Heart left ventricle (tissue), 16 donors: ENCODE measurements around the gene FAU. TPM values are rescaled to one million over a fixed set of nuclear protein-coding genes. Genes with fewer than 3 reads are reported as not detected.
A peak's percentile ranks its signal among the peaks of the same experiment; 100 is the strongest.

ENCODE experiments used
- ATAC-seq, 4 donors: fragments of 200-7000 bp; cut with Tn5 transposase; one replicate each; pipeline ENCODE4 v1.9.1; 2020 to 2022; ENCODE audit warnings: moderate library complexity in 4 of 4, mild to moderate bottlenecking in 3 of 4, moderate number of reproducible peaks in 1 of 4
- DNase-seq, 5 donors: peaks; one replicate each; pipeline ENCODE4 v3.0.0-alpha.2; 2020
- H3K27ac ChIP-seq, 12 donors: fragments of 200-600 bp; sonication (generic) in 4 of 12; one replicate each; pipeline versions ENCODE4 v1.5.0 to v1.8.0; 2016 to 2022; ENCODE audit warnings: mild to moderate bottlenecking in 2 of 12
- H3K27me3 ChIP-seq, 9 donors: fragments of 200-600 bp; sonication (generic) in 2 of 9; one replicate each; pipeline versions ENCODE4 v1.5.1 to v1.8.0; 2016 to 2022; ENCODE audit warnings: mild to moderate bottlenecking in 3 of 9
- H3K36me3 ChIP-seq, 9 donors: fragments of 200-600 bp; sonication (generic) in 2 of 9; one replicate each; pipeline versions ENCODE4 v1.5.0 to v1.8.0; 2018 to 2022; ENCODE audit warnings: mild to moderate bottlenecking in 2 of 9
- H3K4me1 ChIP-seq, 12 donors: fragments of 200-600 bp; sonication (generic) in 4 of 12; one replicate each; pipeline versions ENCODE4 v1.5.0 to v1.8.0; 2016 to 2022; ENCODE audit warnings: mild to moderate bottlenecking in 3 of 12
- H3K4me3 ChIP-seq, 12 donors: fragments of 200-600 bp; sonication (generic) in 4 of 12; one replicate each; pipeline versions ENCODE4 v1.5.0 to v1.8.0; 2017 to 2022; ENCODE audit warnings: mild to moderate bottlenecking in 9 of 12, moderate library complexity in 4 of 12
- H3K9me3 ChIP-seq, 12 donors: fragments of 200-600 bp; sonication (generic) in 4 of 12; one replicate each; pipeline versions ENCODE4 v1.5.0 to v1.8.0; 2016 to 2022; ENCODE audit warnings: mild to moderate bottlenecking in 1 of 12
- CTCF ChIP-seq, 12 donors: fragments of 200-600 bp; sonication (generic) in 4 of 12; IDR thresholded peaks; one replicate each; pipeline versions ENCODE4 v1.5.0 to v1.8.0; 2018 to 2022; ENCODE audit warnings: antibody characterized with exemption in 12 of 12, mild to moderate bottlenecking in 5 of 12
- POLR2A ChIP-seq, 2 donors: fragments of 450-650 bp; IDR thresholded peaks; one replicate each; pipeline ENCODE4 v1.6.1; 2017; ENCODE audit warnings: antibody characterized with exemption in 2 of 2, mild to moderate bottlenecking in 2 of 2, moderate library complexity in 2 of 2
- WGBS, 4 donors: extraction: QIAGEN DNeasy Blood & Tissue Kit in 2 of 4; methylation state at CpG; one replicate each; pipeline versions ENCODE4 v1.1.5 to v1.1.7; 2013 to 2018; 5-methylcytosine and 5-hydroxymethylcytosine counted together
- intact Hi-C, 10 donors: fragments of 100-400 bp; cut with DNase I; formaldehyde crosslinking; loops; one replicate each; pipeline versions ENCODE4 v1.11.1 to v1.14.2; 2022
- polyA plus RNA-seq, 2 donors: library from polyadenylated mRNA; stranded (reverse); fragments of 200-250 nt; gene quantifications; one replicate each; pipeline ENCODE4 v1.2.3, GENCODE V29; 2013
- total RNA-seq, 9 donors: library from RNA; depleted of rRNA in 2 of 9; stranded (reverse); fragments of >200 nt in 2 of 9; fragmentation: NEBNext Ultra II Directional in 3 of 9; extraction: Animal tissue kit (Norgen Biotek cat#: 25700) in 3 of 9; gene quantifications; one replicate each; pipeline versions ENCODE4 v1.1.0 to v1.2.4, GENCODE V29; 2016 to 2023
- donor health status: ischemic (EF 13 %, LVEDD 7.1; RV severe dilation, severe dysfunction).
- donor health status: healthy with polysubstance abuse.
- donor health status: DM: no; HTN: yes; CAD: no.
- donor health status: DM: no; HTN: no; CAD: no.
- donor health status: ischemic (EF 25% LVEDD 6.9; RV normal size, moderate dysfunction).
- donor health status: ischemic (EF 25% LVEDD 5.7; RV mildly dilated, moderate dysfunction).
- donor health status: healthy.
- donor health status: DM: yes; HTN: yes; CAD: no.
- donor health status: ischemic (EF 35%, LVEDD 5.7; RV mildly dilated, moderate dysfunction).
- donor health status: nonischemic (EF 11% LVEDD 7.7; RV severe dilation, severe dysfunction).
- donor health status: DM: yes; HTN: yes; CAD: no.
- donor health status: PGD.
- donor health status: ischemic (EF 29% LVEDD 5.4; RV normal size, mild dysfunction).
- donor health status: nonischemic (EF 23%, LVEDD 6.1; RV moderate dilation, normal function).

The FAU gene
- total and polyA plus RNA-seq, 11 donors, result 388 to 1,119 (median 641) TPM

GRCh38 chr11:65125197-65126056, 3.5 kb upstream of the FAU start:
- Histone ChIP-seq H3K36me3 (peaks cover 0 to 73% (median 69%) of the 10 kb centered on the region in 9 donors), H3K27ac (no peak overlapping the region)
- TF ChIP-seq POLR2A (IDR thresholded peaks at IDR 0.05) (no peak), CTCF (IDR thresholded peaks at IDR 0.05) (no peak)

GRCh38 chr11:65124480-65125196, 2.7 kb upstream of the FAU start:
- Histone ChIP-seq H3K4me1 (peaks cover 0 to 29% (median 20%) of the 10 kb centered on the region in 12 donors), H3K9me3 (no peaks in the 10 kb centered on the region), H3K4me3 (no peak overlapping the region), H3K36me3 (peaks cover 0 to 73% (median 69%) of the 10 kb centered on the region in 9 donors), H3K27me3 (no peaks in the 10 kb centered on the region), H3K27ac (no peak overlapping the region)
- intact Hi-C loops, result loop anchor here in 3 of 10 donors (5.0 to 10.0 kb wide), 2 partner anchors 58 to 200 kb away; partner anchors contain the start of genes CAPN1 (in 2 of the 3) and PPP2R5B (in 1 of the 3)
- DNase-seq (no peak), ATAC-seq (no peak)
- 86 to 93% (median 91%) methylated on average over 5 of the region's 5 CpGs for WGBS, 4 donors
- TF ChIP-seq POLR2A (IDR thresholded peaks at IDR 0.05) (no peak), CTCF (IDR thresholded peaks at IDR 0.05) (no peak)

More at GRCh38 chr11:65125197-65126056, 3.5 kb upstream of the FAU start:
- intact Hi-C loops, result loop anchor here in 1 of 10 donors (10.0 kb wide), 1 partner anchor 201 kb away; the partner anchor contains the start of gene PPP2R5B
- H3K9me3 ChIP-seq, result no peaks in the 10 kb centered on the region
- 88 to 93% (median 91%) methylated on average over 12 of the region's 12 CpGs for WGBS, 4 donors
- DNase-seq (no peak), ATAC-seq (no peak)
- no peak overlapping the region for H3K4me3 ChIP-seq
- H3K27me3 ChIP-seq, result no peaks in the 10 kb centered on the region
- H3K4me1 ChIP-seq, result peaks cover 0 to 24% (median 19%) of the 10 kb centered on the region in 12 donors

GRCh38 chr11:65121447-65121864, 478 bp downstream of the FAU start:
- TF ChIP-seq CTCF (IDR thresholded peaks at IDR 0.05) (no peak), POLR2A (IDR thresholded peaks at IDR 0.05) (no peak)
- Histone ChIP-seq H3K27ac (peak overlapping the region; percentile 11 to 96 (median 87)), H3K9me3 (no peaks in the 10 kb centered on the region), H3K4me3 (peak overlapping the region; percentile 70 to 98 (median 84)), H3K36me3 (peaks cover 0 to 59% (median 55%) of the 10 kb centered on the region in 9 donors), H3K27me3 (no peaks in the 10 kb centered on the region), H3K4me1 (peaks cover 0 to 42% (median 28%) of the 10 kb centered on the region in 12 donors)
- ATAC-seq (no peak), DNase-seq (peak in 1 of 5 donors; percentile 15)
- WGBS, 4 donors, result 0 to 2% (median 1%) methylated on average over 21 to 22 of the region's 22 CpGs
- intact Hi-C loops, result loop anchor here in 4 of 10 donors (2.0 to 10.0 kb wide), 3 partner anchors 37 to 197 kb away; partner anchors contain the start of genes CAPN1 (in 2 of the 4), CDCA5 (in 1 of the 4), PPP2R5B (in 1 of the 4) and ZFPL1 (in 1 of the 4)
